HG03064 (cell line): ENCODE measurements around the gene TYMP.
"Not testable (repeated sequence)": the region's sequence is repeated elsewhere in the genome, so short reads cannot be mapped to it uniquely, and the experiment has no call there.

Experiments used
- ATAC-seq: cut with Tn5 transposase; IDR thresholded peaks from one replicate; pipeline ENCODE4 v1.9.1; 2021; ENCODE audit warnings: low read depth; ENCODE audit not compliant: unreplicated experiment

Gene TYMP

GRCh38 chr22:50542416-50542927 lies 12.7 kb upstream of the TYMP start:
- no peak for ATAC-seq

GRCh38 chr22:50541667-50542026 lies 11.8 kb upstream of the TYMP start:
- ATAC-seq, result not testable (repeated sequence)

GRCh38 chr22:50540381-50540780 lies 10.6 kb upstream of the TYMP start:
- ATAC-seq, result no peak

GRCh38 chr22:50537765-50538164 lies 8.0 kb upstream of the TYMP start:
- no peak for ATAC-seq

- no peak for ATAC-seq
These were observed 6.4 kb upstream of the TYMP start for GRCh38 chr22:50536226-50536625.

GRCh38 chr22:50535113-50535512 lies 5.3 kb upstream of the TYMP start:
- ATAC-seq, result no peak

- ATAC-seq, result not testable (repeated sequence)
These were observed 4.3 kb upstream of the TYMP start for GRCh38 chr22:50533856-50534711.

- ATAC-seq, result no peak
These were observed 3.3 kb upstream of the TYMP start for GRCh38 chr22:50532824-50533796.

- ATAC-seq, result no peak
These were observed 2.3 kb upstream of the TYMP start for GRCh38 chr22:50531962-50532674.

GRCh38 chr22:50531546-50531961 lies 1.7 kb upstream of the TYMP start:
- ATAC-seq, result no peak

GRCh38 chr22:50530877-50531545 lies 1.2 kb upstream of the TYMP start:
- ATAC-seq, result no peak

GRCh38 chr22:50530580-50530876 lies 716 bp upstream of the TYMP start:
- ATAC-seq, result no peak

GRCh38 chr22:50529416-50529896 lies 356 bp downstream of the TYMP start:
- no peak for ATAC-seq

GRCh38 chr22:50528682-50529415 lies 963 bp downstream of the TYMP start:
- no peak for ATAC-seq

- no peak for ATAC-seq
These were observed 1.7 kb downstream of the TYMP start for GRCh38 chr22:50527921-50528681.

- ATAC-seq, result no peak
These were observed 2.7 kb downstream of the TYMP start for GRCh38 chr22:50526834-50527801.

GRCh38 chr22:50526108-50526833 lies 3.5 kb downstream of the TYMP start:
- peak; percentile 22 for ATAC-seq
